VCaP (cell line): ENCODE results near the gene TMEM167B.
A peak's percentile ranks its signal among the peaks of the same experiment; 100 is the strongest.

Experiments used
- H3K27ac ChIP-seq: fragments of 450-650 bp; 2 replicates; pipeline ENCODE4 v1.5.1; 2017
- TF ChIP-seq, protein P1 (sequence below): fragments of 450-650 bp; conservative IDR thresholded peaks from 2 replicates; pipeline ENCODE4 v1.5.1; 2017; ENCODE audit warnings: mild to moderate bottlenecking, moderate library complexity

The TMEM167B gene

DNA sequence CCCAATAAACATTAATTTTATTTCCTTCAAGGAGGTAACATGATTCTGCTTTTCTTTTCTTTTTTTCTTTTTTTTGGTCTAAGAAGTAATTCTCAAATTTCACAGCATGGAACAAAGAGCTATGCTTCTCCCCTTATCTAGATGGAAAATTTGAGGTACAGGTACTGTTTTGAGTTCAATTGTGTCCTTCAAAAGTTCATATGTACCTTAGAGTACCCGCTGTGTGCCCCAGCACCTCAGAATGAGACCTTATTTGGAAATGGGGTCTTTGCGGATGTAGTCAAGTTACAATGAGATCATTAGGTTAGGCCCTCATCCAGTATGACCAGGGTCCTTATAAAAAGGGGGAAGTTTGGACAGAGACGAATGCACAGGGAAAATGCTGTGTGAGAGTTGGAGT, 45.4 kb downstream of the TMEM167B start:
- H3K27ac ChIP-seq: no peak overlapping the region
- TF ChIP-seq, protein P1, sequence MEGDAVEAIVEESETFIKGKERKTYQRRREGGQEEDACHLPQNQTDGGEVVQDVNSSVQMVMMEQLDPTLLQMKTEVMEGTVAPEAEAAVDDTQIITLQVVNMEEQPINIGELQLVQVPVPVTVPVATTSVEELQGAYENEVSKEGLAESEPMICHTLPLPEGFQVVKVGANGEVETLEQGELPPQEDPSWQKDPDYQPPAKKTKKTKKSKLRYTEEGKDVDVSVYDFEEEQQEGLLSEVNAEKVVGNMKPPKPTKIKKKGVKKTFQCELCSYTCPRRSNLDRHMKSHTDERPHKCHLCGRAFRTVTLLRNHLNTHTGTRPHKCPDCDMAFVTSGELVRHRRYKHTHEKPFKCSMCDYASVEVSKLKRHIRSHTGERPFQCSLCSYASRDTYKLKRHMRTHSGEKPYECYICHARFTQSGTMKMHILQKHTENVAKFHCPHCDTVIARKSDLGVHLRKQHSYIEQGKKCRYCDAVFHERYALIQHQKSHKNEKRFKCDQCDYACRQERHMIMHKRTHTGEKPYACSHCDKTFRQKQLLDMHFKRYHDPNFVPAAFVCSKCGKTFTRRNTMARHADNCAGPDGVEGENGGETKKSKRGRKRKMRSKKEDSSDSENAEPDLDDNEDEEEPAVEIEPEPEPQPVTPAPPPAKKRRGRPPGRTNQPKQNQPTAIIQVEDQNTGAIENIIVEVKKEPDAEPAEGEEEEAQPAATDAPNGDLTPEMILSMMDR: no peak

DNA sequence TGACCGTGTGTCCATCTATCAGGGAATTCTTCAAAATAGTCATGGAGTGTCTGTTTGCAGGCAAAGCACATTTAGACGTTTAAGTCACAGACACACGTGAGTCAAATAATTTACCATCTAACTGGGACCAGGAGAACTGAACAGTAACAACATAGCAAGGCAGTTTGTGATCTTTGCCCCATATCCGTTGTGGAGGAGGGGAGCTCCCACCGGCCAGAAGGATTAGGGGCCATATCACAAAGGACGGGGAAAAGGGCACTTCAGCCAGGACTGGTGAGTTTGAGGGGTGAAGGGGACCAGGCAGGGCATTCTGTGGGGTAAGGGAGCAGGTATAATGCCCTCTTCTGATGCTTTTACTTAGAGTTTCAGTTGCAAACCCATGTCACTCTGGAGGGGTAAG, 46.2 kb downstream of the TMEM167B start:
- TF ChIP-seq, protein P1: no peak

DNA sequence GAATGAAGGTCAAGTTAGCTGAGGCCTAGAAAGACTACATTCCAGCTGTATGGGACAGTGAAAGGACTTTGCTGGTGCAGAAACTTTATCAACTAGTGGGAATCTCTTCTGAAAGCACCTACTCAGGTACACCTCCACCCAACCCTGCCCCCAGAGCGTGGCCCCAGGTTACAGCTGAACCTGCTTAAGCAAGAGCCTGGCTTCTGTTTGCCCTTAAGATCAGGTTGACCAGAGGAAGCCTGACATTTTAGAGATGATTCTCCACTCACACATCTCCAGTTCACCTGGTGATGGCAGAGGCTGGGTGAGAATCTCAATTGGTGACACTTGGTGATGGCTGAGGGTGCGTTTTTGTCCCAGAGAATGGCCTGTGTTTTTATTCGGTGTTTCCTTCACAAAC, 47.4 kb downstream of the TMEM167B start:
- TF ChIP-seq, protein P1: no peak
- H3K27ac ChIP-seq: peak overlapping the region; percentile 65

More for the DNA sequence above, 46.2 kb downstream of the TMEM167B start:
- no peak overlapping the region for H3K27ac ChIP-seq

DNA sequence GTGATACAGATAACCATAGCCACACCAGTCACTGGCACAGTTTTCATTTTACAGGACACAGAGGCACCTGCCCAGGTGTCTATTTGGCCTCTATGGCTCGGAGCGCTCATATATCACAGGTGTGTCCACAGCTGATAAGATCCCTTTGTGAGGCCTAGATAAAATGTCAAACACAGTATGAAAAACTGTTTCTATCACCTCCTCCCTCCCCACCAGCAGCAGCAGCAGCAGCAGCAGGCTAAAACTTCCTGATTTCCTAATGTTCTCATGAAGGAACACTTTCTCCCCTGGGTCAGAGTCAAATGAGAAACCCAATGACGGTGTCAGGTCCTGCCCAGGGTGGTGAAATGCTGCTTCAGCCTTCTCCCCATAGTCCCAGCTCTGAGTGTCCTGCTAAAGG, 47.8 kb downstream of the TMEM167B start:
- TF ChIP-seq, protein P1: no peak
- H3K27ac ChIP-seq: peak overlapping the region; percentile 65

DNA sequence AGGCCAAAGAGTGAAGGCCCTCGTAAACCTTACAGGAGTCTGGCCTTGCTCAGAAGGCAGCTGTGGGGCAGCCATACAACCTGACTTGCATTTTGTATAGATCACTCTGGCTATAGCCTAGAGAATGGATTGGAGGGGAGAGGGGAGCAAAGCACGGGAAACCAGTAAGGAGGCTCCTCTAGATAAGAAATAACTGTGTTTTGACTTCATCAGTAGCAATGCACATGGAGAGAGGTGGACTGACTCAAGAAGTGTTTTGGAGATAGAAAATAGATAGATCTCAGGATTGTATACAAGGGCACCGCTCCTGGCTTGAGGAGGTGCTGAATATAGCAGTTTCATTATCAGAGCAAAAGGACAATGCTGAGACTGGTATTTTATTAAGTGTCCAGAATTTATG, 49.8 kb downstream of the TMEM167B start:
- TF ChIP-seq, protein P1: no peak
- H3K27ac ChIP-seq: no peak overlapping the region

DNA sequence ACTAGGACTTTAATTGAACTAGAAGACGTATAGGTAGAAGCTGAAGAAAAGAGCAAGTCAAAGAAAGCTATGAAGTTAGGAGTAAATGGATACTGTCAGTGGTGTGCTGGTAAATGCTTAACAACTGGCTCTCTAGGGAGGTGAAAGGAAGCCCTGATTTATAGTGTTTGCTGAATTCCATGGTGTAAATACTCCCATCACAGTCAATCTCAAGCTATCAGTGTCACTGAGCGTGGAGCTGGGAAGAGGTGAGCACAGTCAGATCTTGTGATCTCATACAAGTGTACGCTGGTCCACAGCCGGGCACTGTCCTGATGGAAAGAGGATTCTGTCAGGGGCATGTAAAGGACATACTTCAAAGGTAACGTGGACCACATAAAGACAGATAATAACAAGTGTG, 51.7 kb downstream of the TMEM167B start:
- TF ChIP-seq, protein P1: no peak
- peak overlapping the region; percentile 41 for H3K27ac ChIP-seq

DNA sequence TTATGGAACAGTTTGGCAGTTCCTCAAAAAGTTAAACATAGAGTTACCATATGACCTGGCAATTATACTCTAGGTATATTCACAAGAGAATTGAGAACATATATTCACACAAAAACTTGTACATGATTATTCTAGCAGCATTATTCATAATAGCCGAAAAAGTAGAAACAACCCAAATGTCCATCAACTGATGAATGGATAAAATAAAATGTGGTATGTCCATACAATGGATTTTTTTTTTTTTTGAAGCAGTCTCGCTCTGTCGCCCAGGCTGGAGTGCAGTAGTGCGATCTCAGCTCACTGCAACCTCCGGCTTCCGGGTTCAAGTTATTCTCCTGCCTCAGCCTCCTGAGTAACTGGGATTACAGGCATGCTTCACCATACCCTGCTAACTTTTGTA, 52.2 kb downstream of the TMEM167B start:
- H3K27ac ChIP-seq: peak overlapping the region; percentile 41
